H1 (cell line): ENCODE data around the gene LY6G5B. TPM values are rescaled to one million over a fixed set of nuclear protein-coding genes. Genes with fewer than 3 reads are reported as not detected.

Experiments
- BACH1 ChIP-seq: IDR thresholded peaks from 2 replicates; pipeline ENCODE4 v1.6.1; 2012; ENCODE audit warnings: low read length, improper control_type of control experiment
- CREB1 ChIP-seq: IDR thresholded peaks from 2 replicates; pipeline ENCODE4 v1.6.1; 2012; ENCODE audit warnings: inconsistent platforms
- EP300 ChIP-seq, 2 experiments: IDR thresholded peaks; 1 replicate in 1 of 2; 2 replicates in 1 of 2; pipeline ENCODE4 v1.6.1; 2011 to 2012; ENCODE audit warnings: low read depth in 2 of 2, low read length in 2 of 2, mild to moderate bottlenecking in 2 of 2, borderline replicate concordance in 1 of 2, inconsistent platforms in 1 of 2, moderate library complexity in 1 of 2
- JUN ChIP-seq: IDR thresholded peaks from 2 replicates; pipeline ENCODE4 v1.6.1; 2011; ENCODE audit warnings: low read depth, mild to moderate bottlenecking, improper control_type of control experiment, low read length
- SP1 ChIP-seq: IDR thresholded peaks from 2 replicates; pipeline ENCODE4 v1.6.1; 2011; ENCODE audit warnings: low read depth, low read length
- SP2 ChIP-seq: IDR thresholded peaks from 2 replicates; pipeline ENCODE4 v1.6.1; 2012; ENCODE audit warnings: mild to moderate bottlenecking, low read length, inconsistent platforms
- TAF7 ChIP-seq: optimal IDR thresholded peaks from 2 replicates; pipeline ENCODE3; 2011; ENCODE audit warnings: low read depth, mild to moderate bottlenecking, inconsistent platforms, low read length, moderate library complexity, borderline replicate concordance
- TCF12 ChIP-seq: IDR thresholded peaks from 2 replicates; pipeline ENCODE4 v1.6.1; 2011; ENCODE audit warnings: low read depth, mild to moderate bottlenecking, low read length
- USF2 ChIP-seq: IDR thresholded peaks from 2 replicates; pipeline ENCODE4 v1.6.1; 2011; ENCODE audit warnings: low read length, improper control_type of control experiment
- polyA plus RNA-seq, 7 experiments: library from polyadenylated mRNA; depleted of rRNA in 3 of 7; stranded (reverse) in 5 of 7; unstranded in 2 of 7; fragments of >200 nt in 5 of 7; fragments of 200-250 nt in 2 of 7; gene quantifications; 1 replicate in 5 of 7; 2 replicates in 1 of 7; 4 replicates in 1 of 7; pipeline versions ENCODE4 v1.2.1 to v1.2.3, GENCODE V29; 2011 to 2013; ENCODE audit warnings: missing spikeins in 2 of 7, mixed read lengths in 2 of 7
- total RNA-seq: library from RNA; stranded (reverse); fragmentation: NEBNext Ultra II Directional; extraction: Animal tissue kit (Norgen Biotek cat#: 25700); gene quantifications from 2 replicates; pipeline ENCODE4 v1.2.1, GENCODE V29; 2021

The LY6G5B gene
- total and polyA plus RNA-seq, 2 of the 8 experiments (the other 6 are each of a cell fraction or from before 2014, with no cell fraction given) = 10.6 to 12.6 TPM

- TF ChIP-seq JUN = no peak
- no peak for TF ChIP-seq TCF12
- peak; percentile 28 for TF ChIP-seq TAF7
- TF ChIP-seq SP2 = no peak
- TF ChIP-seq SP1 = peak; percentile 31; the same call in 1 of the 2 replicates
- no peak for TF ChIP-seq EP300 (IDR thresholded peaks at IDR 0.05; ENCODE audit: borderline replicate concordance in 1 of 2, low read depth in 2 of 2, low read length in 2 of 2)
- no peak for TF ChIP-seq USF2
- TF ChIP-seq BACH1 = no peak
- no peak; the same call in none of the 2 replicates for TF ChIP-seq CREB1
These were observed 9.2 kb upstream of the LY6G5B start, which contains the start of gene C6orf47 (continued) for GRCh38 chr6:31660381-31661261.
